ENCODE measurements around the gene HHIPL1.

DNA sequence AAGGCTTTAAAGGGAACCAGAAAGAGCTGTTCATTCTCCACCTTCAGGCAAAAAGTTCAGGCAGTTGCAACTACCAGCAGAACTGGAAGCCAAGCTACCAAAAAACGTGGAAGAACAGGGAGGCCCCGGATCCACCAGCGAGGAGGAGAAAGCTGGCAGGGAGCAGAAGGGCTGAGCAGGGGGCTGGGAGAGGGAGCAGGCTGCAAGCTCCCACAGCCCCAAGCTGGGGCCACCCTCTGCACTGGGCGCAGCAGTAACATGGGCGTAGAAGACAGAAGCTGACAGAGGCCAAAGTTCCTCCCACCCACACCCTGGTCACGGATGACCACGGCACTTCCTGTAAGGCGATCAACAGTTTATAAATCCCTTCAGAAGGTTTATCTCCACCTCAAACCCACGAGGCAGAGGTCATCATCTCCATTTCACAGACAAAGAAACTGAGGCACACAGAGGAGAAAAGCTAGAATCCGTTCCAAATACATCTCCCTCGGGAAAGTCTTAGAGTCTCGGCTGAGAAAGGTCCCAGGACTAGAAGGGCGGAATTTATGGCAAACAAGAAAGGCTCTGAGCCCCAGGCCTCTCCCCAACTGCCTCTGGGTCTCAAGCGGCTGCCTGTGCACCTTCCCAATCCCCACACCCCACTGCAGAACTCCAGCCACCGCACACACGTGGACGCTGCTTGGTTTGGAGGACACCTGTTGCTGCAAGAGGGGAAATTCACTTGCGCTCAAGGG, 42.7 kb upstream of the HHIPL1 start:
- no peak for TF ChIP-seq EZH2 (IDR thresholded peaks at IDR 0.05)
- no peak for TF ChIP-seq POLR2AphosphoS5 (IDR thresholded peaks at IDR 0.05; ENCODE audit: borderline replicate concordance, low read depth, low read length)
- TF ChIP-seq FOXP2 (optimal IDR thresholded peaks at IDR 0.05; ENCODE audit: control extremely low read depth, extremely low read length, insufficient read depth) = no peak
